ENCODE data around the gene DYNLT4. TPM values are rescaled to one million over a fixed set of nuclear protein-coding genes. Genes with fewer than 3 reads are reported as not detected.

DYNLT4 gene
- total and polyA plus RNA-seq, 2 of the 8 experiments (the other 6 are each of a cell fraction or from before 2014, with no cell fraction given) = 0.29 TPM; not detected in 1

DNA sequence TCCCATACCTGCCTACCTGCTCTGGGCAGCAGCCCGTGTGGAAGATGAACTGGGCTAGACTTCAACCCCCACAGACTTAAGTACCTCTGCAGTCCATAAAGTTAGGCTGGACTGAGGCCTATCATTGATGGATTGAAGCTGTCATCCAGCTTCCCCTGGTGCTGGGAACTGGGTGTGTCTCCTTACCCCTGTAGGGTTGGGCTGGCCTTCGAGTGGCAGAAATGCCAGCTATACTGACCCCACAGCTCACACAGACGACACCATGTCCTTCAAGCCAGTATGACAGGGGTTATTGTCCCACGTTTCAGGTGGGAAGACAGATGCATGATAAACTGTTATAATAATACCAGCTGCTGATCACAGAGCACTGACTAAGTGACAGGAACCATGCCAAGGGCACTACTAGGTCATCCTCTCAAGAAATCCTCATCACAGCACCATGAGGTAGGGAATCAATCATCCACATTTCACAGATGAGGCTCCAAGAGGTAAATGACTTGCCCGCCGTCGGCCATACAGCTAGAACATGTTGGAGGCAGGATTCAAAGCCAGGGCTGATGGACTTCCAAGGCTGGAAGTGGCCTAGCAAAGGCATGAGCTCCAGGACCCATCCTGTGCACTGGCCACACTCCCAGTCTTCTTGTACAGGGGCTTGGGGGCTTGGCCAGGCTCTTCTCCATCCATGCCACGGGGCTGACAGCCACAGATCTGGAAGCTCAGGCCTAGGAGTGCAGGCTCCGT lies 18.9 kb downstream of the DYNLT4 start, which contains the start of gene BEST4 (continued):
- TF ChIP-seq TAF7 (optimal IDR thresholded peaks at IDR 0.05; ENCODE audit: borderline replicate concordance, low read depth, low read length) = no peak
- no peak for TF ChIP-seq GTF2F1 (IDR thresholded peaks at IDR 0.05; ENCODE audit: borderline replicate concordance, low read depth, low read length)
- no peak for TF ChIP-seq HDAC6 (IDR thresholded peaks at IDR 0.05; ENCODE audit: low read depth, low read length)
- no peak for TF ChIP-seq SIRT6 (IDR thresholded peaks at IDR 0.05; ENCODE audit: low read length)
